ENCODE data around the gene MAPK7. TPM values are rescaled to one million over a fixed set of nuclear protein-coding genes. Genes with fewer than 3 reads are reported as not detected.

MAPK7 gene
- total and polyA plus RNA-seq, 2 of the 8 experiments (the other 6 are each of a cell fraction or from before 2014, with no cell fraction given) = 15.2 to 28.1 TPM

- TF ChIP-seq SP1 (IDR thresholded peaks at IDR 0.05; ENCODE audit: low read depth, low read length) (peak; percentile 84; the same call in 1 of the 2 replicates), HDAC2 (IDR thresholded peaks at IDR 0.05; ENCODE audit: borderline replicate concordance in 1 of 2, low read depth in 2 of 2, low read length in 2 of 2) (no peak), SRF (IDR thresholded peaks at IDR 0.05; ENCODE audit: low read depth, low read length) (no peak), CEBPB (IDR thresholded peaks at IDR 0.05; ENCODE audit: low read depth, low read length) (no peak), EZH2 (IDR thresholded peaks at IDR 0.05; ENCODE audit: low read depth, low read length, severe bottlenecking) (no peak), YY1 (IDR thresholded peaks at IDR 0.05; ENCODE audit: low read depth, low read length) (peak; percentile 88), MAX (IDR thresholded peaks at IDR 0.05) (peak; percentile 61), TBP (IDR thresholded peaks at IDR 0.05; ENCODE audit: low read depth, low read length) (peak; percentile 75), CHD2 (IDR thresholded peaks at IDR 0.05; ENCODE audit: low read length) (peak; percentile 70), RBBP5 (IDR thresholded peaks at IDR 0.05; ENCODE audit: borderline replicate concordance, low read depth, low read length) (peak; percentile 99; the same call in 1 of the 2 replicates), EGR1 (IDR thresholded peaks at IDR 0.05; ENCODE audit: borderline replicate concordance, low read depth, low read length) (peak; percentile 85), ATF2 (IDR thresholded peaks at IDR 0.05; ENCODE audit: low read length) (no peak), CBX8 (IDR thresholded peaks at IDR 0.05; ENCODE audit: borderline replicate concordance, low read depth, low read length) (no peak), SIRT6 (IDR thresholded peaks at IDR 0.05; ENCODE audit: low read length) (no peak), BRCA1 (IDR thresholded peaks at IDR 0.05; ENCODE audit: low read depth, low read length) (0 out of 2 replicates have a peak, but pooled peaks have one; percentile 7), MAFK (IDR thresholded peaks at IDR 0.05; ENCODE audit: low read depth, low read length) (no peak), RXRA (IDR thresholded peaks at IDR 0.05; ENCODE audit: insufficient read depth, low read depth, low read length) (no peak), JUND (IDR thresholded peaks at IDR 0.05; ENCODE audit: low read length) (no peak), NRF1 (IDR thresholded peaks at IDR 0.05; ENCODE audit: low read depth, low read length) (peak; percentile 95), ZNF274 (IDR thresholded peaks at IDR 0.05; ENCODE audit: borderline replicate concordance, extremely low read depth, low read length) (no peak), POLR2A (IDR thresholded peaks at IDR 0.05; ENCODE audit: control extremely low read depth in 1 of 2, low read depth in 2 of 2, low read length in 2 of 2) (peak; percentile 38 to 87), RFX5 (IDR thresholded peaks at IDR 0.05; ENCODE audit: borderline replicate concordance, low read depth, low read length) (no peak)
These were observed 489 bp upstream of the MAPK7 start (continued) for GRCh38 chr17:19377602-19378415.

All from H1 (cell line).